HG03097 (cell line): Measurements from ENCODE around the gene PRRC2B.
"Not testable (repeated sequence)": the region's sequence is repeated elsewhere in the genome, so short reads cannot be mapped to it uniquely, and the experiment has no call there.

Source experiments
- ATAC-seq: cut with Tn5 transposase; IDR thresholded peaks from one replicate; pipeline ENCODE4 v1.9.1; 2021; ENCODE audit not compliant: unreplicated experiment, low FRiP score

Gene PRRC2B

DNA sequence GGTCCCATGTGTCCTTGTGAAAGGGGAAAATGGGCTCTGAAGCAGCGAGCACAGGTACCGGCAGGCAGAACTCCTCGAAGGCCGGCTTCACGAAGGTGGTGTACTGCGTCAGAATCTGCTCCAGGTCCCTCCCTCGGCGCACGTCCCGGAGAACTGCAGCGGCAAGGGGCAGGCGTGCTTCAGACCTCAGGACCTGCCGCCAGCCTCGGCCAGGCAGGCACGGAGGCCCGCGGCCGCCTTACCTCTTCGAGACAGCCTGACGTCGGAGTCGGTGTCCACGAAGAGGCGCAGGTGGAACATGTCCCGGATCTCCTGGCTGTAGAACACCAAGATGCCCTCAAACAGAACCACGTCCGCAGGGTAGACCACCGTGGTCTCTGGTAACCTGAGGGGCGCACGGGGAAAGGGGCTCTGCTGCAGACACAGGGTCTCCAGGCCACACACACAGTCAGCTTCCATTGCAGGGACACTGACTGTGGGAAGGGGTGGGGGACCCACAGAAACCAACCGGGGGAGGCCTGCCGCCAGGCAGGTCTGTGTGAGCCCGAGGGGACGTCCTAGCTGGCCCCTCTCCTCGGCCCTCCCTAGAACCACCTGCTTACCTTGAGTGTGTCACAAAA is 135.1 kb downstream of the PRRC2B start:
- no peak for ATAC-seq

DNA sequence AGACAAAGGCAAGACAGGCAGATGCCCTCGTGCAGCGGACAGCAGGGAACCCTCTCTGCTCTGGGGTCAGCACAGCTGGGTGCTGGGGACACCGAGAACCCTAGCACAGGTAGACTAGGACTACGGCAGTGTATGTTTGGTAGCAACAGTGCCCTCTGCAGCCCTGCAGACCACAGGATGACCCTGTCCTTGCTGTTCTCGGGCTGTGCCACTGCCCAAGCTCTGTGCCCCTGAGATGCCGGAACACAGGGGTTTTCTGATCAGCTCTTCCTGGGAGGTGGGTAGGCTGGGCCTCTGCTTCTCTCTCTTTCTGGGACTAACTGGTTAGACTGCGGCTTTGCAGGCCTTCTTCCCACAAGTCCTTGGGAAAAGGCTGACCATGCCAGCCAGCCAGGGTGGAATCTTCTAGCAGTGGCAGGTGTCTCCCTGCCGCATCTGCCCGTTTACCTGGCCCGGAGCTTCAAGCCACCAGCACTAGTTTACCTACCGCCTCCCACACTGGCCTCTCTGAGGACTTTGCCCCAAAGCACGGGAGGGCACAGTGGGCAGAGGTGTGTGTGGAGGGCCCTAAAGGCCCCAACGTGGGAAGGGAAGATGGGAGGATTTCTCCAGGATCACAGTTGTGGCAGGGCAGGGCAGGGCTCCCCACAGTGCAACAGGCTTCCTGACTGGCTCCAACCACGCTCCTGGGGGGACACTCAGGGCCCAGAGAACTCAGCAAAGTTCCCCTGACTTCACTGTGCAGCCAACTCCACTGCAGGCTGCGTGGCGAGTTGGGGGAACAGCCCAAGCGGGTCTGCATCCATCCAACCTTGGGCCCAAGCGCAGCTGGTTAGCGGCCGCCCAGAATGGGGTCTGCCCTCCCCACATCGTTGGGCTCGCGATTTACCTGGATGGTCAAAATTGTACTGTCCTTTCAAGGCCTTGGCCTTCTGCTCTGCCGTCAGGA is 136.0 kb downstream of the PRRC2B start:
- ATAC-seq, result no peak

DNA sequence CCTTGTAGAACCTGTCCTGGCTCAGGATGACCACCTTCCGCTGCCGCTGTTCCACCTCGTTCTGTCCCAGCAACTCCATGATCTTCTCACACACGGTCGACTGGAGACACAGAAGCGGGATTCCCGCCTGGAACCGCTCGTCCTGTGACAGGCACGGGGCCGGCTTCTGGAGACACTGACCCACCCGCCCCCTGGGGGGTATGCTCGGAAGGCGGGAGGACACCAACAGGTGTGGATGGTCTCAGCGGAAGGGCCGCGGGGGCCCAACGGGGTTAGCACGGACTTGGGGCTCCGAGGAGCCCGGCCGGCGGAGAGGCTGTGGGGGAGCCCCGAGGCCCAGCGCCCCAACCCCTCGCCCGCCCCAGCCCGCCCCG is 136.6 kb downstream of the PRRC2B start:
- peak; percentile 4 for ATAC-seq

DNA sequence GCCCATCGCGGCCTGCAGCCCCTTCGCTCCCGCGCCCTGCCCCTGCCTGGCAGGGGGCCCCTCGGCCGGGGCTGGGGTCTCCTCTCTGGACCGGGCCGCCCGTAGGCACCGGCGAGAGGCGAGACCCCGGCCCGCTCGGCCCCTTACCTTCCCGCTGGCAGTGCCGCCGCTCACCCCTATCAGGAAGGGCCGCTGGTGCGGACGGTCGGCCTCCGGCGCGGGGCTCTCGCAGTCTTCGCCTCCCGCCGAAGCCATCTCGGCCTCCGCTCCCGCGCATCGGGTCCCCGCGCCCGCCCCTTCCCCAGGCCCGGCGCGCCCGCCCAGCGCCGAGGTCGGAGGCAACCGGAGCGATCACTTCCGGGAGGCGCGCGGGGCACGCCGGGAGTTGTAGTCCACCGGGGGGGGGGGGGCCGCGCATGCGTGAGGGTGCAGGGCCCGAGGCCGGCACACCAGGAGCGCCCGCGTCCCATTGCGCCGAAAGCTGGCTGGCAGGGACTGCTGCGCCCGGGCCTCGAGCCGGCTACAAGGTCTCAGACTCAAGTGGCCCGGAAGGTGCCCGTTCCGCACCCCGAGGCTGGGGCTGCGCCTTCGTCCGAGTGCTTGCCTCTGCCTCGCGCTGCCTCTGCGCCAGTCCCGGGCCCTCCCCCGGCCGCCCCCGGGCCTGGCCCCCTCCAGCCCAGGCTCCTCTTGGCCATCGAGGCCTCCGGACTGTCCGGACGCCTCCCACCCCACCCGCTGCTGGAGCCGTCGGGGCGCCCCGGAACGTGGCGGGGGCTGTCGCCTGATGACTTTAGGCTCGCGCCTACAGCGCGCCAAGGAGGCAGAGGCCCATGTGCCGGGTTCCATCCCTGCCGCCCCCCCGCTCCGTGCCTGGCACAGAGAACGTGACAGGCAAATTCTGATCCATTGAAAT is 137.3 kb downstream of the PRRC2B start, which contains the start of gene UCK1:
Gene UCK1, minus strand, starts transcription at position 344 of the 913 bp plus-strand sequence. Its CDS starts 89 bp downstream, at position 255.
- peak; percentile 64 for ATAC-seq

DNA sequence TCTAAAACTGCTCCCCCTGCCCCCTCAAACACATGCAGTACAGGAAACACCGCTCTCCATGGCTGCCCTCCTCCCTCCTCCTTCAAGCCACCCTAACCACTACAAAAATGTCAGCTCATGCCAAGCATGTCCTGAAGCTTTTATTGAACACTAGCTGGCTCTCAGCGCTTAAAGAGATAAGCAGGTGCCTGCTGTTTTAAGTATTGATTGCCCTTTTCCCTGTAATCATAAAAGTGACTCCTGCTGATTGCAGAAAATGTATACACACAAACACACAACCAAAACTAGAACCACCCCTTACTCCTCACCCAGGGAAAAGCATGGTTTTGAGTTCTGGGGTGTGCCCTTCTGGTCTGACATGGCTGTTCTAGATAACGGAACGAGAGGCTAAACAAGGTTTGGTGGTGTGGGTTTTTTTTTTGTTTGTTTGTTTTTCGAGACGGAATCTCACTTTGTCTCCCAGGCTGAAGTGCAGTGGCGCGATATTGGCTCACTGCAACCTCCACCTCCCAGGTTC is 140.9 kb downstream of the PRRC2B start:
- ATAC-seq, result no peak

DNA sequence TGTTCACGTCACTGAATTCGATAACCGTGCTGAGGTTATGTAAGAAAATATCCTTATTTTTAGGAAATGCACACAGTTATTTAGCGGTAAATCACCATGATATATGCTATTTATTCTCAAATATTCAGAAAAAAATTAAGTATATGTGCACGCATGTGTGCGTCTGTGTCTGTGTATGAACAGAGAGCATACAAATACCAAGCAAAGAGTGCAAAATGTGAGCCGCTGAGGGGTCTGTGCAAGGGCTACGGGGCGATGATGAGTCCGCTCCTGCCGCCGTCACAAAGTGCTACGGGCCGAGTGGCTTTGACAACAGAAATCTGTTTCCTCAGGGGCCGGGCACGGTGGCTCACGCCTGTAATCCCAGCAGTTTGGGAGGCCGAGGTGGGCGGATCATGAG is 144.1 kb downstream of the PRRC2B start:
- ATAC-seq, result no peak

DNA sequence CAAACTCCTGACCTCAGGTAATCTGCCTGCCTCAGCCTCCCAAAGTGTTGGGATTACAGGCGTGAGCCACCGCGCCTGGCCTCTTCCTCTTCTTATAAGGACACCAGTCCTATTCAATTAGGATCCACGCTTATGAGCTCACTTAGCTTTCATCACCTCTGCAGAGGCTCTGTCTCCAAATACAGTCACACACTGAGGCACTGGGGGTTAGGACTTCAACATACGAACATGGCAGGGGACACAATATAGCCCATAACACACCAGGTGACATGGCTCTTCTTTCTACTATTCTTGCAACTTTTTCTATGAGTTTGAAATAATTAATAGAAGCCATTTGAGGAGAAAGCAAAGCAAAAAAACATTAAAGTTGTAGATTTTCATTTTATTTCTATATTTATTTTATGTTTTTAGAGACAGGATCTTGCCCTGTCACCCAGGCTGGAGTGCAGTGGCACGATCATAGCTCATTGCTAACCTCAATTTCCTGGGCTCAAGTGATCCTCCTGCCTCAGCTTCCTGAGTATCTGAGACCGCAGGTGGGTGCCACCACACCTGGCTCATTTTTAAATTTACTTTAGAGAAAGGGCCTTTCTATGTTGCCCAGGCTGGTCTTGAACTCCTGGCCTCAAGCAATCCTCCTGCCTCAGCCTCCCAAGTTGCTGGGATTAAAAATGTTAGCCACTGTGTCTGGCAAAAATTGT is 145.5 kb downstream of the PRRC2B start:
- ATAC-seq, result no peak

DNA sequence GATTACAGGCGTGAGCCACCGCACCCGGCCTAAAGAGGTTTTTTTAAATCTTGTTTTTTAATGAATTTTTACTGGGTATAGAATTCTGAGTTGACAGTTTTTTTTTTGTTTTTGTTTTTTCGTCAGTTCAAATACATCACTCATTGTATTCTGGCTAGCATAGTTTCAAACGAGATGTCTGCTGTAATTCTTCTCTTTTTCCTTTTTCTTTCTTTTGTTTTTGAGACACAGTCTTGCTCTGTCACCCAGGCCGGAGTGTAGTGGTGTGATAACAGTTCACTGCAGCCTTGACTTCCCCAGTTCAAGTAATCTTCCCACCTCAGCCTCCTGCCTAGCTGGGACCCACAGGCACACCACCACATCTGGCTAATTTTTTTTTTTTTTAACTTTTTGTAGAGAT is 149.3 kb downstream of the PRRC2B start:
- ATAC-seq, result no peak

DNA sequence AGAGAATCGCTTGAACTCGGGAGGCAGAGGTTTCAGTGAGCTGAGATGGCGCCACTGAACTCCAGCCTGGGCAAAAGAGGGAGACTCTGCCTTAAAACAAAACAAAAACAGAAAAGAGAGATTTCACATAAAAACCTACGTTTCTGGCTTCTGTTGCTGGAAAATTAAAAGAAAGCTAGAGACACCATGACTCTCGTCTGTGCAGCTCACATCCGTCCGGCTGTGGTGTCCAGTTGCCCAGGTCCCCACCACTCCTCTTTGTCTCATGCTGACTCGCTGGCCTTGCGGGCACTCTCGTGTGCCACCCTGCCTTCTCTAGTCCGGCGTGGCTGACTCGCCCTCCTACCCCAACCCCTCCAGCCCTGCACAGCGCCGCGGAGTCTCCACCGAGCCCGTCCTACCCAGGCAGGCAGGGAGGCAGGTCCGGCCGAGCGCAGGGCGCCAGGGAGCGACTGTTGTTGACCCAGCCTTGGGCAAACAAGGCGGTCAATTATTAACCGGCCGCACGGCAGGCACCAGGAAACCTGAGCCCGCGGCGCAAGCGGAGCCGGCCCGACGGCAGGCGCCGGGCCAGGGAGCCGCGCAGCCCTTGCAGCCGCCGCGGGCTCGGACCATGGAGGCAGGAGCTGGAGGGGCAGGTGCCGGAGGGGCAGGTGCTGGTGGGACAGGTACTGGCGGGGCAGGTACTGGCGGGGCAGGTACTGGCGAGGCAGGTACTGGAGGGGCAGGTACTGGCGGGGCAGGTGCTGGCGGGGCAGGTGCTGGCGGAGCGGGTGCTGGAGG is 151.3 kb downstream of the PRRC2B start, which contains the start of gene PRRT1B:
Gene PRRT1B, plus strand, starts transcription at position 521 of the 783 bp plus-strand sequence. Its CDS starts 93 bp downstream, at position 614.
- ATAC-seq, result no peak

DNA sequence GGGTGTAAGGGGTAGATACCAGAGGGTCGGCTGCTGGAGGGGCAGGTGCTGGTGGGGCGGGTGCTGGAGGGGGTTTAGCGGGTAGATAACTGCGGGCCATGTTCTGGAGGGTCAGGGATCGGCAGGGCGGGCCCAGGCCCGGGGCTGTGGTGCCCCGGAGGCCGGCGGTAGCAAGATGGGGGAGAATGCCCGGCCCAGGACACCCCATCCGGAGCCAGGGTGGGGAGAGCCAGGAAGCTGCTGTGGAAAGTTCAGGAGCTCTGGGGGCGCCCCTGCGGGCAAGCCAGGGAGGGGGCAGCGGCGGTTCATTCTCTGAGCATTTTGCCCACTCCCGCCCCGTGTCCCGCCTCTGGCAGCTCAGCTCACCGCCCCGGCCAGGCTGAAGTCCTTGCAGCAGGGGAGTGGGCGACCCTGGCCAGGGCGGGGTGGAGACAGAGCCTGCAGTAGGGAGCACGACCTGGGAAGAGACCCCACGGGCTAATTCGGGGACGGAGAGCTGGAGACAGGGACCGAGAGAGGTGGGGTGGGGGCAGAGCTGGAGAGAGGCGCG is 152.0 kb downstream of the PRRC2B start:
- no peak for ATAC-seq

DNA sequence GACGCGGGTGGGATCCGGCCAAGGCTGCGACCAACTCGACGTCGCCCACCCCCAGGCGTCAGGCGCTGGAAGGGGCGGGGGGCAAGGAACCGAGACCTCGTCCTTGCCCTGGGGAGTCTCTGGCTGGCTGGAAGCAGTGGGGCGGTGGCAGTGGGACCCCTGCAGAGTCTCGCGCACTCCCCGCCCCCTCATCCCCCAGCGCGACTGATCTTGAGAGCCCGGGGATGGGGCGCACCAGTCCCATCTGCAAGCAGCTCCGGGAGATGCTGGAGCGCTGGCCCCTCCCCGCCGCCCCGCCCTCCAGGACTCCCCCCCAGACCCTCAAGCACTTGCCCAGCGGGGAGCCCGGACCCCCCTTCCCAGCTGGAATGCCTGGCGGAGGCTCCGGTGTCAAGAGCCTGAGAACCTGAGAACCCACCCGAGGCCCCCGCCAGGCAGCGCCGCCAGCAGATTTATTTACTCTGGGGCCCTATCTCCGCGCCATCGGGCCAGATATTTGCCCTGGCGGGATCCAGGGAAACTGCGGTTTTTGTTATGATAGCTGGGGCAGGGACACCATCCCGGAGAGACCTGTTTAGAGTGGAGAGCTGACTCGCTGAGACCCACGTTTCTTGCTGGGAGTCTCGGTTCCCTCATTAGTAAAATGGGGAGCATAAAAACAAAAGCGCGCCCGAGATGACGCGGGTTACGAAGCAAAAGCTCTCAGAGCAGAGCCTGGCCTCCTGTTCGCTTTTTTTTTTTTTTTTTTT is 152.6 kb downstream of the PRRC2B start:
- ATAC-seq, result no peak

DNA sequence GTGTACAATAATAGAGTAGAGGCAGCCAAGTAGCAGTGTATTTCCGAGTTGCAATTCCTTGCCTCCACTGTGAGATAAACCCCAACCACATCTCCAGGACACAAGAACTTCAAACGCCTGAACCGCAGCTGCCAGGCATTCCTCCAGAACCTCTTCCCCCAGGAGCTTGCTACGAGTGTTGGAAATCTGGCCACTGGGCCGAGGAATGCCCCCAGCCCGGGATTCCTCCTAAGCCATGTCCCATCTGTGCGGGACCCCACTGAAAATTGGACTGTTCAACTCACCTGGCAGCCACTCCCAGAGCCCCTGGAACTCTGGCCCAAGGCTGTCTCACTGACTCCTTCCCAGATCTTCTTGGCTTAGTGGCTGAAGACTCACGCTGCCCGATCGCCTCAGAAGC is 155.3 kb downstream of the PRRC2B start:
- ATAC-seq, result not testable (repeated sequence)
